ENCODE measurements around the gene ZNF526. TPM values are rescaled to one million over a fixed set of nuclear protein-coding genes. Genes with fewer than 3 reads are reported as not detected.

ZNF526 gene
- total RNA-seq, 1 experiment from 2014 or later: 5.1 TPM

GRCh38 chr19:42276284-42276683 lies 56.2 kb downstream of the ZNF526 start:
- Histone ChIP-seq H3K4me1 (ENCODE audit: insufficient read depth, low read length) (peaks cover 2% of the 10 kb centered on the region; the same call in 1 of the 2 replicates), H4K20me1 (ENCODE audit: low read length) (no peaks in the 10 kb centered on the region), H3K27me3 (ENCODE audit: low read length) (no peaks in the 10 kb centered on the region), H3K4me3 (ENCODE audit: low read length) (no peak overlapping the region), H3K27ac (ENCODE audit: low read length) (no peak overlapping the region), H3K79me2 (ENCODE audit: low read length) (peaks cover 8% of the 10 kb centered on the region), H3K36me3 (ENCODE audit: low read depth, low read length) (no peaks in the 10 kb centered on the region), H3K9me2 (replicated peaks; ENCODE audit: low read length) (no peaks in the 10 kb centered on the region), H3K9me3 (ENCODE audit: low read length) (no peaks in the 10 kb centered on the region), H3F3A (ENCODE audit: low read length, unreplicated experiment) (no peaks in the 10 kb centered on the region), H3K9ac (ENCODE audit: low read length) (no peak overlapping the region), H2AFZ (ENCODE audit: low read length) (no peak overlapping the region), H3K4me2 (ENCODE audit: low read length) (no peak overlapping the region)
- DNase-seq (no peak), ATAC-seq (no peak)
- POLR2A ChIA-PET (ENCODE audit: unreplicated experiment): no interaction called here
- TF ChIP-seq EZH2 (IDR thresholded peaks at IDR 0.05; ENCODE audit: low read length, unreplicated experiment) (no peak), EZH2phosphoT487 (IDR thresholded peaks at IDR 0.05; ENCODE audit: borderline replicate concordance, low read length) (no peak), CTCF (conservative IDR thresholded peaks at IDR 0.05; ENCODE audit: low read depth, low read length) (no peak)
- BruUV-seq (replicated peaks): no TSS peak
- intact Hi-C loops (cut with micrococcal nuclease): no loop called here
- CTCF ChIA-PET: no interaction called here

- Histone ChIP-seq H3K27ac (ENCODE audit: low read length) (no peak overlapping the region), H3F3A (ENCODE audit: low read length, unreplicated experiment) (no peaks in the 10 kb centered on the region), H2AFZ (ENCODE audit: low read length) (no peak overlapping the region), H3K79me2 (ENCODE audit: low read length) (peaks cover 3% of the 10 kb centered on the region; the same call in 1 of the 2 replicates), H3K9ac (ENCODE audit: low read length) (no peak overlapping the region), H3K9me3 (ENCODE audit: low read length) (no peaks in the 10 kb centered on the region), H3K4me2 (ENCODE audit: low read length) (no peak overlapping the region), H3K36me3 (ENCODE audit: low read depth, low read length) (no peaks in the 10 kb centered on the region), H3K9me2 (replicated peaks; ENCODE audit: low read length) (no peaks in the 10 kb centered on the region), H3K4me3 (ENCODE audit: low read length) (no peak overlapping the region), H3K4me1 (ENCODE audit: insufficient read depth, low read length) (no peaks in the 10 kb centered on the region), H4K20me1 (ENCODE audit: low read length) (no peaks in the 10 kb centered on the region), H3K27me3 (ENCODE audit: low read length) (no peaks in the 10 kb centered on the region)
- TF ChIP-seq EZH2 (IDR thresholded peaks at IDR 0.05; ENCODE audit: low read length, unreplicated experiment): no peak
- TF ChIP-seq EZH2phosphoT487 (IDR thresholded peaks at IDR 0.05; ENCODE audit: borderline replicate concordance, low read length): no peak
- TF ChIP-seq CTCF (conservative IDR thresholded peaks at IDR 0.05; ENCODE audit: low read depth, low read length): no peak
- DNase-seq (no peak), ATAC-seq (no peak)
- CTCF ChIA-PET: no interaction called here
- BruUV-seq (replicated peaks): no TSS peak
- intact Hi-C loops (cut with micrococcal nuclease): no loop called here
- POLR2A ChIA-PET (ENCODE audit: unreplicated experiment): no interaction called here
These were observed 56.7 kb downstream of the ZNF526 start for GRCh38 chr19:42276821-42277220.

Other genes with a start within 250 kb of the ZNF526 start
- 4.0 and 8.3 TPM in 2 replicates for gene ATP1A3, start 226.1 kb upstream of the ZNF526 start, total RNA-seq (2014; rRNA removed)
- gene GRIK5, start 150.1 kb upstream of the ZNF526 start, total RNA-seq (2014; rRNA removed): 0.12 TPM in 1 of 2 replicates, not detected in the other
- 14.4 and 15.2 TPM in 2 replicates for gene ZNF574, start 144.1 kb upstream of the ZNF526 start, total RNA-seq (2014; rRNA removed)
- gene POU2F2, start 87.9 kb upstream of the ZNF526 start, total RNA-seq (2014; rRNA removed): 1.4 and 2.4 TPM in 2 replicates
- gene DEDD2, start 2.6 kb upstream of the ZNF526 start, total RNA-seq (2014; rRNA removed): 34.4 and 38.2 TPM in 2 replicates
- gene GSK3A, start 22.3 kb downstream of the ZNF526 start, total RNA-seq (2014; rRNA removed): 25.0 and 29.0 TPM in 2 replicates
- 17.0 and 40.2 TPM in 2 replicates for gene ERF, start 34.8 kb downstream of the ZNF526 start, total RNA-seq (2014; rRNA removed)
- gene CIC, start 48.9 kb downstream of the ZNF526 start, total RNA-seq (2014; rRNA removed): 9.8 and 21.4 TPM in 2 replicates
- not detected in 2 replicates for gene PRR19, start 81.8 kb downstream of the ZNF526 start, total RNA-seq (2014; rRNA removed)
- not detected in 2 replicates for gene PAFAH1B3, start 82.3 kb downstream of the ZNF526 start, total RNA-seq (2014; rRNA removed)
- gene TMEM145, start 93.0 kb downstream of the ZNF526 start, total RNA-seq (2014; rRNA removed): 0.29 and 0.69 TPM in 2 replicates
- 7.7 and 12.2 TPM in 2 replicates for gene MEGF8, start 105.3 kb downstream of the ZNF526 start, total RNA-seq (2014; rRNA removed)
- gene CNFN, start 170.0 kb downstream of the ZNF526 start, total RNA-seq (2014; rRNA removed): 4.1 and 4.5 TPM in 2 replicates
- gene LIPE, start 207.1 kb downstream of the ZNF526 start, total RNA-seq (2014; rRNA removed): 2.1 and 3.7 TPM in 2 replicates
- 0.98 TPM in 1 of 2 replicates, not detected in the other for gene CXCL17, start 222.6 kb downstream of the ZNF526 start, total RNA-seq (2014; rRNA removed)